GM18868 (cell line): ENCODE measurements around the gene CEP164.

ENCODE experiments used
- ATAC-seq: cut with Tn5 transposase; IDR thresholded peaks from one replicate; pipeline ENCODE4 v1.9.1; 2021; ENCODE audit warnings: mild to moderate bottlenecking, moderate library complexity; ENCODE audit not compliant: unreplicated experiment

The CEP164 gene

DNA sequence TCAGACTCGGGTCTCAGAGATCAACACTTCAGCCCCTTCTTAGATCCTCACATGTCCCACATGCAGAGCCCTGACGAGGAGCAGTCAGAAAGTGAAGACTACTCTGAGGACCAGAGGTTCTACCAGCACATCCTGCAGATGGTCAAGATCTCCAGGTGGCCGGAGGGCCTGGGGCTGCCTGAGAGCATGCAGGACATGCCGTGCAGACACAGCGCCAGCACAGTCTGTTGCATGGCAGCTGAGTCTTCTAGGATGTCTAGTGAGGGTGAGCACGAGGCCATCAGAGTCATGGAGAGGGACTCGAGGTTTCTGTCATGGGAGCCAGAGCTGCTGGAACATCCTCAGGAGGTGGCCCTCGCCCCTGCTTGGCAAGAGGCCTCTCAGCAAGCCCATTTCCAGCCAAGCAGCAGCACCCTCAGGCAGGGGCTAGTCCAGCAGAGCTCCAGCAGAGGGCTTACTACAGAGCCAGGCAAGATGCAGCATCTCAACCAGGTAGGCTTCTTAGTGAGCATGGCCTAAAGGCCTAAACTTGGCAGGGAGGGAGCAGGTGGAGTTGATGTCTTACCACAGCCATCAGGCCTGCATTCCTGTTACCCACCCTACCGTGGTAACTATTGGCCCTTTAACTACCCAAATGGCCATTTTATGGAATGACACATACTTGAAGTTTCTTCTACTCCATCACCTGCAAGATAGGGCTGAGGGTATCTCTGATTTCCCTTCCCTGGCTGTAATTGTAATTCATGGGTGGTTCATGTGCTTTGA is 28.7 kb downstream of the CEP164 start:
- ATAC-seq: no peak

DNA sequence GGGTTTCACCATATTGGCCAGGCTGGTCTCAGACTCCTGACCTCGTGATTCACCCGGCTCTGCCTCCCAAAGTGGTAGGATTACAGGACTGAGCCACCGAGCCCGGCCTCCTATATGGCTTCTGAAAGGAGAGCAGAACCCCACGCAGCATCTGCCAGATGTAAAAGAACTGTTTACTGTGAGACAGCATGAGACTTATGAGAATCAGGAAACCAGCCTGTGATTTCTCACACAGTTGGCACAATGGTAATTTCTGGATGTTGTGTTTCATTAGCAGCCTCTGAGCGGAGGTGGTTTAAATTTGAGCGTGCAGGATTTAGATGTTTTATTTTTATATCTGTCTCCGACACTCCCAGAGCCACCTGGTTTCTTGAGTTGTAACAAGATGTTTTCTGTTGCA is 33.8 kb downstream of the CEP164 start:
- ATAC-seq: no peak

DNA sequence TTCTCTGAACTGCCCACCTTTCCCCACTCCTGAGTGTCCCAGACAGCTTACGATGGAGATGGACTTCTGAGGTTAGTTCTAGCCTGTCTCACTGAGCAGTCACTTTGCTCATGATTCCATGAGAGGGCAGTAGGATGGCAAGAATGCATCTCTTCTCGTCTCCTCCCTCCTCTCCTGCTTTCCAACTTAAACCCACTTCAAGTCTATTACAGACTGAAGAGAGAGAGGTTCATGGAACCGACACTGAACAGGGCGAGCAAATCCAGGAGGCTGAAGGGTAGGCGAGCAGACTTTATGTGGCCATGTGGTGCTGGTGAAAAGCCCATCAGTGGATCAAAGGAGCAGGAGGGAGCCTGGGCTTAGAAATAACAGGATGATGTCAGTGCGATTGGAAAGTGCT is 38.6 kb downstream of the CEP164 start:
- ATAC-seq: no peak

DNA sequence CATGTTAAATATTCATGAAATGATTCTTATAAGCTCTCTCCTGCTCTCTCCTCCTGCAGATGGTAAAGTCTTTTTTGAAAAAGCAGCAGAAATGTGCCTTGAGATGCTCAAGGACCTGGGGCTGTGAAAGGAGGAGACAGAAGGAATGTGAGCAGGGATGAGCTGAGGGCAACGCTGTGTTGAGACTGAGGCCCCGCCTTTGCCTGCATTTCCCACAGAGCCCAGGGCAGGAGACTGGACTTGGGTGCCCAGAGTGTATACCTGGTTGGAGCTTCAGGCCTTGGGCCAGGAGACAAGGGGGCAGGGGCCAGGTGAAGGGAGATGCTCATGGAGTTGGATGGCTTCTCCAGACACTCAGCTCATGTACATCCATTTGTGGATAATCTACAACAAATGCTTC is 39.2 kb downstream of the CEP164 start:
- no peak for ATAC-seq

DNA sequence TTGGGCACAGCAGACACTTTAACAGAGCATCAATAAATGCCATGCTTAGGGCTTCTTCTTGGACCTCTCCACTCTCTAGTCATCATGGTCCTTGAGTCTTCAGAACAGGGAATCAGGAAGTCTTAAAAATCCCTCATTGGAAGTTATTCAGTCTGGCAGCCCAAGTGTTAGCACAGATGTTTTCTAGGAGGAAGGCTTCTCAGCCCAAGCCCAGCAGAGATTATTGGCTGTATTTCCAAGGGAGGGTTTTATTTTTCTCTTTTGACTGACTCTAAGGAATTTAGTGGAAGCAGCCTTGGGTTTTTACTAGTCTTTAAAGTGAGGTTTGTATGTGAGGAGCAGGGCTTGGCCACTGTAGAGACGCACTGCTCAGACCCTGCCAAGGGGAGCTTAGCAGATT is 41.9 kb downstream of the CEP164 start:
- no peak for ATAC-seq

DNA sequence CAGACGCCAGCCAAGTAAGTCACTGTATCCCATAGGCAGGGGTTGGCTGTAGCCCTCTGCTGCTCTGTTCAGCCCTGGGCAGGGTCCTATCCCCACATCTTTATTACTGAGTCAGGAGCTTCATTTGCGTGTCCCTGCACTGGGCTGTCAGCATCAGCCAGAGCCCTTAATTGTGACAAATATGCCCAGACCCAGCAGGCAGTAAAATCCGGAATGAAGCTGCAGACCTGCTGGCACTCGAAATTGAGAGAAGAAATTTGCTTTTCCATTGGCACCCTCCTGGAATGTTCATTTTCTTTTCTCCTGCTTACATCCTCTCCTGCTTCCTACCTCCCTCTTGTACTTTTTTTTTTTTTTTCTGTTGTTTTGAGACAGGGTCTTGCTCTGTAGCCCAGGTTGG is 43.8 kb downstream of the CEP164 start:
- ATAC-seq: no peak

DNA sequence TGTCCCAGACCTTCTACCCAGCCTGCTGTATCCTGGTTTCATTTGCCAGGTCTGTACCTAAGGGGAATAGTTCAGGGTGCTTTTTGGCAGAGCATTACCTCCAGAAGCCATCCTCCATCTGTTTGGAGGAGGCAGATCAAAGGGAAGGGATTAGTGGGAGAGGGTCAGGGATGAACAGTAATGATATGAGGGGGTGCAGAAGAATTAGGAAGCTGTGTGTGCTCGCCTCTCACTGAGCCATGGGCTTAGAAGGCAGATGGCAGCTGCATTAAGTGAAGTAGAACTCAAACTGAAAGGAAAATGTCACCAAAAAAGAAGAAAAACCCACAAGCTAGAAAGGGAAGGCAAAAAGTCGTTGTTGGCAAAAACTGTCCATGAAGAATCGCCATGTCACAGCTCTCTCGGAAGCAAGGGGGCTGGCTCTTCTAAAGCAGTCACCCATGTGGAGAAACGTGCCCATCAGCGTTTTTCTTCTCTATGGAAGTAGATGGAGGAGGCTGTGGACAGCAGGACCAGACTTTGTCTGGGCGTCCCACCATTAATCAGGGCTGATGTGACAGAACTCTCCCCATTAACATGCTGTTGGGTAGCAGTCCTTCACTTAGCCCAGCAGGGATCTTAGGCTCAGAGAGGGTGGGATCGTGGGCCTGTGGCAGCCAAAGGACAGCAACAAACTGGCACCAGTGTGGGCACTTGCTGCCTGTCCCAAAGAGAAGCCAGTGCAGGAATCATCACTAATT is 46.8 kb downstream of the CEP164 start:
- no peak for ATAC-seq

DNA sequence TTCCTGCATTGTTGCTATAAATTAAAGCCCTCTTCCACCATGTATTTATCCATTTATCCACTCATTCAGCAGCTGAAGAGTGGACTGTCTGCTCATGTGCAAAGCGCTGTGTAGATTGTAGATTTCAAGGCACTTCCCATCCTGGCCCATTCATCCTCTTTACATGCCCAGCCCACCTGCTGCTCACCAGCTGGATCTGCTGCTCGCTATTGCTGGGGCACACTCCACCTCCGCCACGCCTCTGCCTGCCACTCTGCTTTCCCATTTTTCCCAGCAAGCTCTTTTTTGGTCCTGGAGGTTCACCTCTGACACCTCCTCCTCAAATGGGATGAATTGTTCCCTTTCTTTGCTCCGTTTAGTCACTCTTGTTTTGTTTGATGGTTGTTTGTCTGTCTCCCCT is 48.3 kb downstream of the CEP164 start:
- no peak for ATAC-seq

DNA sequence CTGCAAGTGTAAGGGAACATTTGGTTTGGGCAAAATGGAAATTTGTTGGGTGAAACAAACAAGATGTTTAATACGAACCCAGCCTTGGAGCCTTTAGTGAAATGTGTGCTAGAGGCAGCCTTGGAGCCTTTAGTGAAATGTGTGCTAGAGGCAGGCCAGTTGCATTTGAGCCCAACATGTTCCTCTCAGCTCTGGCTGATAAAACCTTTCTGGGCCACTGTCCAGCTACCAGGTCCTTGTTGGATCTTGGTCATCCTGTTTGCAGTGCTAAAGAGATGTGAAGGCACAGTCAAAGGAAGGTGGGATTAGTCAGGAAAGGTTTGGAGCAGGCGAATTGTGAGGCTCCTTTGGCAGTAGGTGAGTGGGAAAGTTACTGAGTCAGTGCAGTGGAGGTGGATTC is 48.9 kb downstream of the CEP164 start:
- ATAC-seq: no peak

DNA sequence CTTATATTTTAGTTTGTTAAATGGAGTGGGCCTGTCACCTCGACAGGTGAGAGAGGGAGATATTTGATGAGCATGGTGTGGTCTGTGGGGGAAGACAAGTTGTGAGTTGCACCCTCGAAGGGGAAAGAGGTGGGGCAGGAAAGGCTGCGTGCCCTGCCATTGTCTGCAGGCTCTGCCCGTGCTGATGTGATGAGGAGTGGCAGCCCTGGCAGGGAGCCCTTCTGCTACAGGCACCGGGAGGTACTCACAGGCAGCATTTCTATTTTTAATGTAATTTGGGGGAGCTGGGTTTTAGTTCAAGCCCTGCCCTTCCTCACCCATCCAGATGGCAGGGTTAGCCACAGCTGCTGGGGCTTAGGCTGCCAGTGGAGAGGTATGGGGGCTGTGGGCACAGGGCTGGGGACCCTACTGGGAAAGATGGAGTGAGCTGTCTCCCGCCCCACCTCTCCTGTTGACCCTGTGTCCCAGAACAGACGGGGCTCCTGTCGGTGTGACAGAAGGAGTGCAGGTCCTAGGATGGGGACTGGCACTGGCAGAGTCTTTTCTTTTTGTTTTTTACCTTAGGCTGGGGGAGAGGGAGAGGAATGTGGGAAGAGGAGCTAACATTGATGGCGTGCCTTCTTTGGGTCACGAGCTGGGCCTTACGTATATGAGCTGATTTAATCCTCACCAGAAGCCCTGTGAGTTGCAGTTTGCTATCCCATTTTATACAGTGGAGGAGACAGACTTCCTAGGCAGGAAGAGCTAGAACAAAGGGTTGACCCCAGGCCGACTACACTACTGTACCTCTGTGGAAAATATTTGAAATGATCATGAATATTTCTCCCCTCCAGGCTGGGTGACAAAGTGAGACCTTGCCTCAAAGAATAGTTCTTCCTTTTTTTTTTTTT is 51.6 kb downstream of the CEP164 start:
- no peak for ATAC-seq

DNA sequence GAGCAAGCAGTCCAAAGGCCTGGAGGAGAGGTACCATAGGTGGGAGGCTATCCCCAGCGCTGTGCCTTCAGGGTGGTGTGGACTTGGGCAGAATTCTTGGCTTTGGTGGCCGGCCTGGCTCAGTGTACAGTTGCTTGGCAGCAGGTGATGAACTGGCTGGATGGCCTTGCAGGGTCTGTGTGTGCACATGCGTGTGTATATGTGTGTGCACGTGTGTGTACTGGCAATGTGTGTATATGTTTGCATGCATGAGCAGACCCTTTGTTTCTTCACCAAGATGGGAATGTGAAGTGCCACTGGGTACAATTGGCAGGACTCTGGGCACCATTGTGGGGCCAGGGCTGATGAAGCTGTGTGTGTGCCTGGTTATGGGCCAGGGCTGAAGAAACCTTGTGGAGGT is 53.0 kb downstream of the CEP164 start:
- no peak for ATAC-seq

DNA sequence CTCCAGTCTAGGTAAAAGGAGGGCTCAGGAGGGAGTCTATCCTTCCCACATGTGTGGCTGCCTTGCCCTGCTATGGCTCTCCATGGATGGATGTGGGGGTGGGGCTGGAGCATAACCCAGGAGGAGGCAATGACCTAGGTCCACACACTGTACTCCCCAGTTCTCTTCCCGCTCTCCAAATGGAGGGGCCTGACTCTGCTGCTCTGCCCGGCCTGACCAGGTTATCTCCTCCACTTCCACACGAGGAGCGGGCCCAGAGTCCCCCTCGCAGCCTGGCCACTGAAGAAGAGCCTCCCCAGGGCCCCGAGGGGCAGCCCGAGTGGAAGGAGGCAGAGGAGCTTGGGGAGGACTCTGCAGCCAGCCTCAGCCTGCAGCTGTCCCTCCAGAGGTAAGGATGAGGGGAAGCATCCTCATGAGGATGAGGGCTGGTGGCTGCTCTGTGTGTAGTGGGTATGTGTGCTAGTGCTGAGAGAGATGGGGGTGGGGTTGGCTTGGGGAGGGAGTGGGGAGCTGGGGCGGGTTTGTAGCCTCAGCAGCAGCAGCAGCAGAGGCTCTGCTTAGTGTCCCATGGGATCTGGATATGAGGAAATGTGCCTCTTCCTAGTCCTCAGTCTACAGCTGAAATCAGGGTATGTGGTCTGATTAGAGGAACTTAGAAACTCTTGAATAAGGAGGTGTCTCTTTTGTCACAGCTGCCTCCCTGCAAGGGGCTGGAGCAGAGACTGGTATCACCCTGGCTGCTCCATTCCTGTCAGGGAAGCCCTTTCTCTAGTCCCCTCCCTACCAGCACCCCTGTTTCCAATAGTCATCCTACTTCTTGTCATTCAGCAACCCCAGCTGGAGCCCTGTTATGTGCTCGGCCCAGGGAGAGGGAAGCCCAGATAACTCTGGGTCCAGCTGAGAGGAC is 54.1 kb downstream of the CEP164 start:
- ATAC-seq: no peak

DNA sequence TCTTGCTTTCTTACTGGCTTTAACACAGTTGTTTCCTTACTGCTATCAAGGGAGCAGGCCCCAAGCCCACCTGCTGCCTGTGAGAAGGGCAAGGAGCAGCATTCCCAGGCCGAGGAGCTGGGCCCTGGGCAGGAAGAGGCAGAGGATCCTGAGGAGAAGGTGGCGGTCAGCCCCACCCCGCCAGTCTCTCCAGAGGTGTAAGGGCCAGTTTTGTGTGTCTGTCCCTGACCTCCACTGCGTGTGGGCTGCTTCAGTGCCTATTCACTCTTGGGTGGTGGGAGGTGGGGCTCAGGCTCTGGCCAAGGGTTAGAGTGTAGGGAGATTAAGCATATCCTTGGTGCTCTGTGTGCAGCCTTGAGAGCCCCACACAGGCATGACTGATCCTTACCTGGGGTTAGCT is 55.1 kb downstream of the CEP164 start:
- ATAC-seq: no peak

DNA sequence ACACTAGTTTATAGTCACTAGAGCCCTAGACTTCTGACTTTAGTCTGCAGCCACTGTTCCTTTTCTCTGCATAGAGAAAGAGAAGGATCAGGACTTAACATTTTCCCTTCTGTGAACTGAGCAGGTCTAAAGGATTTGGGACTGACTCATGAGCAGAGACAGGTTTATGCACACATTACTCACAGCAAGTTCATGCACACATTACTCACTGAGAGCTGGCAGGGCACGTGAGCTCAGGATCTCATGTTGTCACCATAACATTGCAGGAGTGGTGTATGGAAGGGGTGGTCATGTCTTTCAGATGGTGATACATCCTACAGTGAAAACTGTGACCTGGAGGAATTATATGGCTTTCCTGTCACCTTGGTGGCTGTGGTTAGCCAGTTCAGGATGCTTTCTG is 56.4 kb downstream of the CEP164 start:
- ATAC-seq: no peak

DNA sequence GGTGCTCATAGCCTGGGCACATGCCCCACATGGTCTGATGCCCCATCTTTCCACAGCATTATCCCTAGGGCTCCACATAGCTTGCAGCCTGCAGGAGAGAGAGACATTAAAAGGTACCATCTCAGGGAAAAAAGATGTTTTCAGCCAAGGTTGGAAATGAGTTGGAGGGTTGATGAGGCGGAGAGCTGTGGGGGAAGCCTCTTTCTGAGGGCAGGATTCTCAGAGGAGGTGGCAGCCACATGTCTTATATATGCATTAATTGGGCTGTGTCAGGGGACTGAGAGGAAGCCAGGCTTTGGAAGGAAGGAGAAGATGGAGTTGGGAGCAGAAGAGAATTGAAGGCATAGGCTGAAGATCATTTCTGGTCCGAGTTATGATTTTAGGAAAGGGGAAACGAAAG is 57.8 kb downstream of the CEP164 start:
- no peak for ATAC-seq

DNA sequence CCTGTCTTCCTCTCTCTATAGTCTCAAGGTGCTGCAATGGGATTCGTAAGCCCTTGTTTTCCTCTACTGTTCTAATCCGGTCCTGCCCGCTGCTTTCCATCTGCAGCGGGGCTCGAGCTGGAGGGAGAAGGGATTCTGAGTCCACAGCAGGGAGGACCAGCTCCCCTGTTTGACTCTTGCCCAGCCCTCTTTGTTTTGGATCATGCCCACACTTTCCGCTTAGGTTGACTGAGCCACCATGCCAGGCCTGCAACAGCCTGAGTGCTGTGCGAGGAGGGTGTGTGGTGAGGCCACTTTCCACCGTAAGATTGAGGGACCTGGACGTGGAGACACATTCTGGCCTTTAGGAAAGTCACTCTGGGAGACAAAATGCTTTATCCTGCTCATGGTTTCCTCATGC is 58.3 kb downstream of the CEP164 start:
- no peak for ATAC-seq

DNA sequence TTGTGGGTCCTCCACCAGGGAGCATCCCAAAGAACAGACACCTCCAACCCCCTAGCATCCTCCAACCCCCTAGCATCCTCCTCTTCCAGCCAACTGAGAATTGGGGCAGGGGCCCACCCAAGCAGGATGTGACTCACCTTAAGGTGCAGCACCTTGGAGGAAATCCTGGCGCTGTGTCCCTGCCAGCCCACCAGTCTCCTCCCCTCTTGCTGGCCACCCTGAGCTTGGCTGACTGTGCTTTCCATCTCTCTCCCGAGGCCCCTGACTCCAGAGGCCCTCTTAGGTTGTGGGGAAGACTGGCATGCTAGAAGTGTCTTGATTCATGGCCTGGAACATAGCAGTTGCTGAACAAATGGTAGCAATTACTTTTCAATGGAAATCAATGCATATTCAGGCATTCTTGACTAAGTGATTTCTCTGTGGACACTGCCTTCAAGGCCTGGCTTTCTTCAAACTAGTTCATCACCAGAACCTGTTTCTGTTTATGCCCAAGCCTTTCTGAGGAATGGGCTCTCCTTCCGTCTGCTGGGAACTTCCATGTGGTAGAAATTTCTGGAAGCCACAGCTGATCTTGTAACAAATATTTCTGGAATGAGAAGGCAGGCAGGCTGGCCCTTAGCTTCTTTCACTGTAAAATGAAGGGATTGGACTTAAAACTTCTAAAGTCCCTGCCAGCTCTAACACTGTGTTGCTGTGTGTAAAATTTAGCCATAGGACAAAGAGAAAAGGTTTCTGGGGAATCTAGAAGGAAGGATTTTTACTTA is 60.5 kb downstream of the CEP164 start:
- ATAC-seq: no peak

DNA sequence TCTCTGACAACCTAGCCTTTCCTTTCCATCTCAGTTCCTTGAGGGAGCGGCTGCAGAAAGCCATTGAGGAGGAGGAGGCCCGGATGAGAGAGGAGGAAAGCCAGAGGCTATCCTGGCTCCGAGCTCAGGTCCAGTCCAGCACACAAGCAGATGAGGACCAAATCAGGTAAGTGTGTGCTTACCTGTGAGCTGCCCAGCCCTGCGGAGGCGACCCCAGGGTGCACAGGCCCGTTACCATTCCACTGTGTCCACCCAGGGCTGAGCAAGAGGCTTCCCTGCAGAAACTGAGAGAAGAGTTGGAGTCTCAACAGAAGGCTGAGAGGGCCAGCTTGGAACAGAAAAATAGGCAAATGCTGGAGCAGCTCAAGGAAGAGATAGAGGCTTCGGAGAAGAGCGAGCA is 63.1 kb downstream of the CEP164 start:
- ATAC-seq: no peak

DNA sequence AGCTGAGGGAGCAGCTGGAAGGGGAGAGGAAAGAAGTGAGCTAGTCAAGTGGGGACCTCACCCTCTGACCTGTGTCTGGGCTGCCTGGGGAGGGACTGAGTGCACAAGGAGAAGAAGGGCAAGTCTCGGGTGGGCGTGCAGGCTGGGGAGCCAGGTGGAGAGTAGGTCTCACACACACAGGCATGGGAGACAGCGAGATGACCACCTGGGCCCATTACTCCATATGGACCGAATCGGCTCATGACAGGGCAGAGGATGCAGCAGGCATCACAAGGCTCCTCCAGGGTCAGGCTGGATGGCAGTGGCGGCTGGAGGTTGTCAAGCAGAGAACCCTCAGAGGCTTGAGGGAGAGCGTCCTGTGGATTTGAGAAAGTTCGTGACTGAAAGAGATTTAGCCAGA is 63.5 kb downstream of the CEP164 start:
- ATAC-seq: no peak
